Central memory CD8-positive, alpha-beta T cell (primary cell): ENCODE data around the gene RIPPLY1.
A peak's percentile ranks its signal among the peaks of the same experiment; 100 is the strongest.

Experiments
- ATAC-seq: fragments of 150-1000 bp; cut with Tn5 transposase; replicated peaks from 2 replicates; pipeline ENCODE4 v1.10.0; 2022; ENCODE audit warnings: mild to moderate bottlenecking, moderate FRiP score, moderate number of reproducible peaks; ENCODE audit not compliant: poor library complexity, severe bottlenecking; ENCODE audit errors: extremely low read depth
- DNase-seq, 2 donors: peaks; one replicate each; pipeline ENCODE4 v3.0.0; 2021; ENCODE audit warnings: low spot score in 2 of 2
- H3K27ac Mint-ChIP-seq: one replicate; pipeline ENCODE4 v1.8.0; 2022; ENCODE audit warnings: low read depth, mild to moderate bottlenecking, moderate library complexity, mixed read lengths
- H3K27me3 Mint-ChIP-seq: one replicate; pipeline ENCODE4 v1.8.0; 2022; ENCODE audit warnings: mixed read lengths
- H3K36me3 Mint-ChIP-seq: one replicate; pipeline ENCODE4 v1.8.0; 2022; ENCODE audit warnings: mild to moderate bottlenecking, moderate library complexity, mixed read lengths; ENCODE audit not compliant: insufficient read depth
- H3K4me1 Mint-ChIP-seq: one replicate; pipeline ENCODE4 v1.8.0; 2022; ENCODE audit warnings: mixed read lengths
- H3K4me3 Mint-ChIP-seq: one replicate; pipeline ENCODE4 v1.8.0; 2022; ENCODE audit warnings: mild to moderate bottlenecking, moderate library complexity, mixed read lengths
- H3K9me3 Mint-ChIP-seq: one replicate; pipeline ENCODE4 v1.8.0; 2022; ENCODE audit warnings: mixed read lengths

The RIPPLY1 gene

GRCh38 chrX:106903856-106904528, 851 bp upstream of the RIPPLY1 start:
- ATAC-seq (no peak), DNase-seq (no peak)
- Mint-ChIP-seq H3K27ac (no peak overlapping the region), H3K9me3 (no peaks in the 10 kb centered on the region), H3K4me3 (no peak overlapping the region), H3K36me3 (no peaks in the 10 kb centered on the region), H3K27me3 (no peaks in the 10 kb centered on the region), H3K4me1 (no peaks in the 10 kb centered on the region)

GRCh38 chrX:106902684-106903083, 457 bp downstream of the RIPPLY1 start:
- H3K36me3 Mint-ChIP-seq: no peaks in the 10 kb centered on the region
- no peak overlapping the region for H3K4me3 Mint-ChIP-seq
- H3K27ac Mint-ChIP-seq: no peak overlapping the region
- no peaks in the 10 kb centered on the region for H3K4me1 Mint-ChIP-seq
- no peaks in the 10 kb centered on the region for H3K27me3 Mint-ChIP-seq
- no peak for DNase-seq
- ATAC-seq: no peak
- H3K9me3 Mint-ChIP-seq: no peaks in the 10 kb centered on the region

- ATAC-seq (no peak), DNase-seq (no peak)
- Mint-ChIP-seq H3K4me1 (no peaks in the 10 kb centered on the region), H3K36me3 (no peaks in the 10 kb centered on the region), H3K27ac (no peak overlapping the region), H3K27me3 (no peaks in the 10 kb centered on the region), H3K4me3 (no peak overlapping the region), H3K9me3 (no peaks in the 10 kb centered on the region)
Observed at GRCh38 chrX:106901781-106902219, 1.3 kb downstream of the RIPPLY1 start.

- Mint-ChIP-seq H3K4me1 (no peaks in the 10 kb centered on the region), H3K27ac (no peak overlapping the region), H3K27me3 (no peaks in the 10 kb centered on the region), H3K9me3 (no peaks in the 10 kb centered on the region), H3K36me3 (no peaks in the 10 kb centered on the region), H3K4me3 (no peak overlapping the region)
- DNase-seq (no peak), ATAC-seq (no peak)
Observed at GRCh38 chrX:106901341-106901740, 1.8 kb downstream of the RIPPLY1 start.

GRCh38 chrX:106899841-106900240, 3.3 kb downstream of the RIPPLY1 start:
- no peak overlapping the region for H3K27ac Mint-ChIP-seq
- H3K9me3 Mint-ChIP-seq: no peaks in the 10 kb centered on the region
- no peak overlapping the region for H3K4me3 Mint-ChIP-seq
- ATAC-seq (no peak), DNase-seq (no peak)
- H3K27me3 Mint-ChIP-seq: no peaks in the 10 kb centered on the region
- no peaks in the 10 kb centered on the region for H3K4me1 Mint-ChIP-seq
- no peaks in the 10 kb centered on the region for H3K36me3 Mint-ChIP-seq

GRCh38 chrX:106899276-106899675, 3.9 kb downstream of the RIPPLY1 start:
- ATAC-seq (no peak), DNase-seq (no peak)
- no peaks in the 10 kb centered on the region for H3K4me1 Mint-ChIP-seq
- no peaks in the 10 kb centered on the region for H3K9me3 Mint-ChIP-seq
- no peaks in the 10 kb centered on the region for H3K36me3 Mint-ChIP-seq
- no peak overlapping the region for H3K4me3 Mint-ChIP-seq
- no peak overlapping the region for H3K27ac Mint-ChIP-seq
- no peaks in the 10 kb centered on the region for H3K27me3 Mint-ChIP-seq

- Mint-ChIP-seq H3K4me3 (no peak overlapping the region), H3K27ac (no peak overlapping the region), H3K4me1 (no peaks in the 10 kb centered on the region), H3K27me3 (peaks cover 2% of the 10 kb centered on the region), H3K36me3 (no peaks in the 10 kb centered on the region), H3K9me3 (no peaks in the 10 kb centered on the region)
- ATAC-seq: no peak
- DNase-seq: no peak
Observed at GRCh38 chrX:106898462-106898861, 4.7 kb downstream of the RIPPLY1 start.

GRCh38 chrX:106897259-106897658, 5.9 kb downstream of the RIPPLY1 start:
- DNase-seq (no peak), ATAC-seq (no peak)

GRCh38 chrX:106894978-106895452, 8.1 kb downstream of the RIPPLY1 start:
- Mint-ChIP-seq H3K9me3 (no peaks in the 10 kb centered on the region), H3K4me3 (no peak overlapping the region), H3K4me1 (no peaks in the 10 kb centered on the region), H3K27ac (no peak overlapping the region), H3K27me3 (peaks cover 16% of the 10 kb centered on the region), H3K36me3 (no peaks in the 10 kb centered on the region)
- no peak for ATAC-seq
- DNase-seq: no peak

More at GRCh38 chrX:106897259-106897658, 5.9 kb downstream of the RIPPLY1 start:
- H3K27me3 Mint-ChIP-seq: peaks cover 7% of the 10 kb centered on the region
- no peaks in the 10 kb centered on the region for H3K36me3 Mint-ChIP-seq
- no peak overlapping the region for H3K4me3 Mint-ChIP-seq
- no peaks in the 10 kb centered on the region for H3K9me3 Mint-ChIP-seq
- no peaks in the 10 kb centered on the region for H3K4me1 Mint-ChIP-seq
- H3K27ac Mint-ChIP-seq: no peak overlapping the region

- Mint-ChIP-seq H3K4me1 (no peaks in the 10 kb centered on the region), H3K36me3 (no peaks in the 10 kb centered on the region), H3K4me3 (no peak overlapping the region), H3K27me3 (peaks cover 16% of the 10 kb centered on the region), H3K27ac (no peak overlapping the region), H3K9me3 (no peaks in the 10 kb centered on the region)
- DNase-seq: peak; percentile 10 to 17
- no peak for ATAC-seq
Observed at GRCh38 chrX:106894392-106894909, 8.7 kb downstream of the RIPPLY1 start.

- no peak overlapping the region for H3K4me3 Mint-ChIP-seq
- no peaks in the 10 kb centered on the region for H3K9me3 Mint-ChIP-seq
- DNase-seq (no peak), ATAC-seq (no peak)
- no peak overlapping the region for H3K27ac Mint-ChIP-seq
- H3K36me3 Mint-ChIP-seq: no peaks in the 10 kb centered on the region
- no peaks in the 10 kb centered on the region for H3K4me1 Mint-ChIP-seq
- peaks cover 16% of the 10 kb centered on the region for H3K27me3 Mint-ChIP-seq
Observed at GRCh38 chrX:106891762-106892460, 11.2 kb downstream of the RIPPLY1 start.

- no peaks in the 10 kb centered on the region for H3K9me3 Mint-ChIP-seq
- H3K4me1 Mint-ChIP-seq: no peaks in the 10 kb centered on the region
- ATAC-seq (no peak), DNase-seq (no peak)
- H3K27ac Mint-ChIP-seq: no peak overlapping the region
- H3K4me3 Mint-ChIP-seq: no peak overlapping the region
- H3K27me3 Mint-ChIP-seq: peaks cover 18% of the 10 kb centered on the region
- H3K36me3 Mint-ChIP-seq: no peaks in the 10 kb centered on the region
Observed at GRCh38 chrX:106889468-106889867, 13.7 kb downstream of the RIPPLY1 start.

GRCh38 chrX:106875151-106875550, 28.0 kb downstream of the RIPPLY1 start:
- Mint-ChIP-seq H3K9me3 (no peaks in the 10 kb centered on the region), H3K27me3 (peaks cover 40% of the 10 kb centered on the region), H3K36me3 (no peaks in the 10 kb centered on the region), H3K4me1 (no peaks in the 10 kb centered on the region), H3K4me3 (no peak overlapping the region), H3K27ac (no peak overlapping the region)
- DNase-seq (no peak), ATAC-seq (no peak)
